Calu3 (cell line): Measurements from ENCODE around the gene ARFIP1. TPM values are rescaled to one million over a fixed set of nuclear protein-coding genes. Genes with fewer than 3 reads are reported as not detected.
A peak's percentile ranks its signal among the peaks of the same experiment; 100 is the strongest.

ENCODE experiments used
- BruUV-seq: library from RNA; stranded (reverse); fragments of 400-500 nt; replicated peaks from 2 replicates; lab custom pipeline; 2021; lab: Mats Ljungman, UMichigan
- CTCF ChIA-PET: fragments of 300-600 bp; sonication (Branson Sonifier 250); formaldehyde crosslinking; loops from one replicate; lab custom pipeline; 2022; ENCODE audit warnings: antibody characterized with exemption; lab: Charles Lee
- DNase-seq: peaks from one replicate; pipeline ENCODE4 v3.0.0; 2022
- H3K27ac Mint-ChIP-seq: one replicate; pipeline ENCODE4 v1.8.0; 2022; ENCODE audit warnings: mixed read lengths; ENCODE audit not compliant: unreplicated experiment
- H3K27me3 Mint-ChIP-seq: one replicate; pipeline ENCODE4 v1.8.0; 2022; ENCODE audit warnings: mixed read lengths; ENCODE audit not compliant: unreplicated experiment
- H3K36me3 Mint-ChIP-seq: one replicate; pipeline ENCODE4 v1.8.0; 2022; ENCODE audit warnings: mild to moderate bottlenecking, moderate library complexity, mixed read lengths; ENCODE audit not compliant: insufficient read depth, unreplicated experiment
- H3K4me1 Mint-ChIP-seq: one replicate; pipeline ENCODE4 v1.8.0; 2022; ENCODE audit warnings: mild to moderate bottlenecking, low read depth, mixed read lengths; ENCODE audit not compliant: unreplicated experiment
- H3K4me3 Mint-ChIP-seq: one replicate; pipeline ENCODE4 v1.8.0; 2022; ENCODE audit warnings: mild to moderate bottlenecking, low read depth, moderate library complexity, mixed read lengths; ENCODE audit not compliant: unreplicated experiment
- H3K9me3 Mint-ChIP-seq: one replicate; pipeline ENCODE4 v1.8.0; 2022; ENCODE audit warnings: low read depth, mixed read lengths; ENCODE audit not compliant: unreplicated experiment
- intact Hi-C: fragments of 100-400 bp; cut with micrococcal nuclease; formaldehyde crosslinking; loops from one replicate; pipeline ENCODE4 v1.10.0; 2022; ENCODE audit not compliant: unreplicated experiment
- total RNA-seq: library from RNA; stranded (reverse); gene quantifications from 2 replicates; pipeline ENCODE4 v1.2.3, GENCODE V29; 2022
- TF ChIP-seq, protein P1 (sequence below): fragments of 200-600 bp; IDR thresholded peaks from one replicate; pipeline ENCODE4 v1.8.0; 2022; ENCODE audit warnings: antibody characterized with exemption; ENCODE audit not compliant: unreplicated experiment

Gene ARFIP1
- total RNA-seq, 1 experiment from 2014 or later, result 35.5 TPM

GRCh38 chr4:152805071-152805650, 25.4 kb downstream of the ARFIP1 start:
- H3K27me3 Mint-ChIP-seq, result no peaks in the 10 kb centered on the region
- H3K9me3 Mint-ChIP-seq, result no peaks in the 10 kb centered on the region
- TF ChIP-seq, protein P1, sequence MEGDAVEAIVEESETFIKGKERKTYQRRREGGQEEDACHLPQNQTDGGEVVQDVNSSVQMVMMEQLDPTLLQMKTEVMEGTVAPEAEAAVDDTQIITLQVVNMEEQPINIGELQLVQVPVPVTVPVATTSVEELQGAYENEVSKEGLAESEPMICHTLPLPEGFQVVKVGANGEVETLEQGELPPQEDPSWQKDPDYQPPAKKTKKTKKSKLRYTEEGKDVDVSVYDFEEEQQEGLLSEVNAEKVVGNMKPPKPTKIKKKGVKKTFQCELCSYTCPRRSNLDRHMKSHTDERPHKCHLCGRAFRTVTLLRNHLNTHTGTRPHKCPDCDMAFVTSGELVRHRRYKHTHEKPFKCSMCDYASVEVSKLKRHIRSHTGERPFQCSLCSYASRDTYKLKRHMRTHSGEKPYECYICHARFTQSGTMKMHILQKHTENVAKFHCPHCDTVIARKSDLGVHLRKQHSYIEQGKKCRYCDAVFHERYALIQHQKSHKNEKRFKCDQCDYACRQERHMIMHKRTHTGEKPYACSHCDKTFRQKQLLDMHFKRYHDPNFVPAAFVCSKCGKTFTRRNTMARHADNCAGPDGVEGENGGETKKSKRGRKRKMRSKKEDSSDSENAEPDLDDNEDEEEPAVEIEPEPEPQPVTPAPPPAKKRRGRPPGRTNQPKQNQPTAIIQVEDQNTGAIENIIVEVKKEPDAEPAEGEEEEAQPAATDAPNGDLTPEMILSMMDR, result no peak
- intact Hi-C loops, result no loop called here
- no peak overlapping the region for H3K4me3 Mint-ChIP-seq
- CTCF ChIA-PET, result no interaction called here
- BruUV-seq, result no TSS peak
- peaks cover 4% of the 10 kb centered on the region for H3K36me3 Mint-ChIP-seq
- H3K27ac Mint-ChIP-seq, result no peak overlapping the region
- peaks cover 18% of the 10 kb centered on the region for H3K4me1 Mint-ChIP-seq
- DNase-seq, result no peak

- no peak for DNase-seq
- no TSS peak for BruUV-seq
These were observed 26.1 kb downstream of the ARFIP1 start for GRCh38 chr4:152805818-152806217.

GRCh38 chr4:152806501-152807125, 26.9 kb downstream of the ARFIP1 start:
- CTCF ChIA-PET, result interaction anchor here (0.6 kb wide), 1 partner anchor 261 kb away, joined by 6 read pairs; no protein-coding TSS in a partner anchor

More at GRCh38 chr4:152805818-152806217, 26.1 kb downstream of the ARFIP1 start:
- peaks cover 22% of the 10 kb centered on the region for H3K4me1 Mint-ChIP-seq
- H3K27ac Mint-ChIP-seq, result peak overlapping the region; percentile 58
- H3K27me3 Mint-ChIP-seq, result no peaks in the 10 kb centered on the region
- intact Hi-C loops, result no loop called here
- TF ChIP-seq, protein P1, result no peak
- peaks cover 4% of the 10 kb centered on the region for H3K36me3 Mint-ChIP-seq
- peaks cover 2% of the 10 kb centered on the region for H3K9me3 Mint-ChIP-seq
- H3K4me3 Mint-ChIP-seq, result no peak overlapping the region
- CTCF ChIA-PET, result no interaction called here

DNA sequence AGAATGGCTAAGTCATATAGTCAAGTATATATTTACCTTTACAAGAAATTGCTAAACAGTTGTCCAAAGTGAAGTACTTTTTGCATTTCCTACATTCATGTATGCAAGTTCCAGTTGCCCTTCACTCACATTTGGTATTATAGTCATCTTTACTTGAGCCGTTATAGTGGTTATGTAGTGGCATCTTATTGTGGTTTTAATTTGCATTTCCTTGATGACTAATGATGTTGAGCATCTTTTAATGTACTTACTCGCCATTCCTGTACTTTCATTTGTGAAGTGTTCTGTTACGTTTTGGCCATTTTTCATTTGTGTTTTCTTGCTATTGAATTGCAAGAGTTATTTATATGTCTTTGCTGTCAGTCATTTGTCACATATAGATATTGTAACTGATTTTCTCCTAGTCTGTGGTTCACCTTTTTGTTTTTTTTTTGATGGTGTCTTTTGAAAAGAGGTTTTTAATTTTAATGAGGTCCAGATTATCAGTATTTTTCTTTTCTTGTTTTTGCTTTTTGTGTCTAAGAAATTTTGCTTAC, 27.6 kb downstream of the ARFIP1 start:
- Mint-ChIP-seq H3K4me1 (peaks cover 31% of the 10 kb centered on the region), H3K4me3 (no peak overlapping the region), H3K27me3 (no peaks in the 10 kb centered on the region), H3K36me3 (peaks cover 4% of the 10 kb centered on the region), H3K9me3 (peaks cover 2% of the 10 kb centered on the region), H3K27ac (no peak overlapping the region)
- intact Hi-C loops, result no loop called here
- CTCF ChIA-PET, result no interaction called here
- DNase-seq, result no peak
- no TSS peak for BruUV-seq
- TF ChIP-seq, protein P1, result no peak

More at GRCh38 chr4:152806501-152807125, 26.9 kb downstream of the ARFIP1 start:
- Mint-ChIP-seq H3K27me3 (no peaks in the 10 kb centered on the region), H3K36me3 (peaks cover 4% of the 10 kb centered on the region), H3K9me3 (peaks cover 2% of the 10 kb centered on the region), H3K4me3 (no peak overlapping the region), H3K4me1 (peaks cover 30% of the 10 kb centered on the region), H3K27ac (no peak overlapping the region)
- no TSS peak for BruUV-seq
- TF ChIP-seq, protein P1, result no peak
- no peak for DNase-seq
- intact Hi-C loops, result no loop called here
